ENCODE data around the gene THOP1. TPM values are rescaled to one million over a fixed set of nuclear protein-coding genes. Genes with fewer than 3 reads are reported as not detected.

THOP1 gene
- total RNA-seq, 4 donors from 2014 or later = 10.4 to 23.2 (median 21.5) TPM

- no peak for TF ChIP-seq CTCF (IDR thresholded peaks at IDR 0.05; ENCODE audit: low read depth)
These were observed 65.1 kb downstream of the THOP1 start for GRCh38 chr19:2850256-2850925.

- no peak for TF ChIP-seq CTCF (IDR thresholded peaks at IDR 0.05; ENCODE audit: low read depth)
These were observed 67.3 kb downstream of the THOP1 start for GRCh38 chr19:2852598-2852997.

GRCh38 chr19:2853015-2853606, 67.8 kb downstream of the THOP1 start:
- TF ChIP-seq CTCF (IDR thresholded peaks at IDR 0.05; ENCODE audit: low read depth) = no peak

- no peak for TF ChIP-seq CTCF (IDR thresholded peaks at IDR 0.05; ENCODE audit: low read depth)
These were observed 69.5 kb downstream of the THOP1 start for GRCh38 chr19:2854849-2855248.

GRCh38 chr19:2856457-2857050, 71.3 kb downstream of the THOP1 start:
- TF ChIP-seq CTCF (IDR thresholded peaks at IDR 0.05; ENCODE audit: low read depth) = no peak

GRCh38 chr19:2858864-2859263, 73.6 kb downstream of the THOP1 start:
- TF ChIP-seq CTCF (IDR thresholded peaks at IDR 0.05; ENCODE audit: low read depth) = no peak

GRCh38 chr19:2863816-2864215, 78.5 kb downstream of the THOP1 start:
- no peak for TF ChIP-seq CTCF (IDR thresholded peaks at IDR 0.05; ENCODE audit: low read depth)

Measured in subcutaneous adipose tissue (tissue), 4 donors.